Measurements from ENCODE around the gene ELP4.

GRCh38 chr11:31798554-31799434 lies 289.2 kb downstream of the ELP4 start:
- TF ChIP-seq POLR2A (IDR thresholded peaks at IDR 0.05) = no peak
- peak in 2 of 12 donors; percentile 23 to 25 for TF ChIP-seq CTCF (IDR thresholded peaks at IDR 0.05)
